HG02571 (cell line): ENCODE measurements around the gene OTOP3.
"Not testable (repeated sequence)": the region's sequence is repeated elsewhere in the genome, so short reads cannot be mapped to it uniquely, and the experiment has no call there.

Source experiments
- ATAC-seq: cut with Tn5 transposase; IDR thresholded peaks from one replicate; pipeline ENCODE4 v1.9.1; 2021; ENCODE audit warnings: mild to moderate bottlenecking, moderate library complexity; ENCODE audit not compliant: unreplicated experiment

Gene OTOP3

GRCh38 chr17:74981318-74981978, 45.8 kb downstream of the OTOP3 start:
- no peak for ATAC-seq

- no peak for ATAC-seq
Measured at GRCh38 chr17:74981979-74982662, 46.4 kb downstream of the OTOP3 start.

GRCh38 chr17:74982663-74983313, 47.1 kb downstream of the OTOP3 start:
- ATAC-seq = not testable (repeated sequence)

- no peak for ATAC-seq
Measured at GRCh38 chr17:74986206-74986576, 50.5 kb downstream of the OTOP3 start.

- ATAC-seq = peak; percentile 86
Measured at GRCh38 chr17:74987418-74987908, 51.8 kb downstream of the OTOP3 start, which contains the start of gene CDR2L. TSS of gene CDR2L (plus strand) at chr17:74987632. CDS start at chr17:74988044, 412 bp downstream.

GRCh38 chr17:74987909-74988711, 52.4 kb downstream of the OTOP3 start:
- ATAC-seq = no peak

- no peak for ATAC-seq
Measured at GRCh38 chr17:74990581-74991105, 54.9 kb downstream of the OTOP3 start.

- no peak for ATAC-seq
Measured at GRCh38 chr17:74992223-74992622, 56.5 kb downstream of the OTOP3 start.

GRCh38 chr17:74994440-74994839, 58.7 kb downstream of the OTOP3 start:
- no peak for ATAC-seq

GRCh38 chr17:74995847-74996246, 60.1 kb downstream of the OTOP3 start:
- no peak for ATAC-seq

- ATAC-seq = no peak
Measured at GRCh38 chr17:74998783-74999182, 63.1 kb downstream of the OTOP3 start.

- no peak for ATAC-seq
Measured at GRCh38 chr17:74999523-74999922, 63.8 kb downstream of the OTOP3 start.
